Spleen (tissue), 13 donors: ENCODE results near the gene CCDC59. TPM values are rescaled to one million over a fixed set of nuclear protein-coding genes. Genes with fewer than 3 reads are reported as not detected.

ENCODE experiments used
- DNase-seq: peaks from one replicate; pipeline ENCODE4 v3.0.0-alpha.2; 2020
- H3K27ac ChIP-seq, 8 donors: fragments of 200-600 bp; sonication (generic) in 7 of 8; 1 replicate in 4 of 8; 2 replicates in 4 of 8; pipeline versions ENCODE4 v1.5.0 to v1.8.0; 2016 to 2021; ENCODE audit warnings: inconsistent platforms in 4 of 8, mild to moderate bottlenecking in 4 of 8, moderate library complexity in 1 of 8
- H3K27me3 ChIP-seq, 7 donors: fragments of 200-600 bp; sonication (generic) in 6 of 7; replicated peaks in 1 of 7; 1 replicate in 4 of 7; 2 replicates in 3 of 7; pipeline versions ENCODE4 v1.5.0 to v1.8.0; 2016 to 2021; ENCODE audit warnings: inconsistent platforms in 3 of 7, mild to moderate bottlenecking in 1 of 7
- H3K36me3 ChIP-seq, 6 donors: fragments of 200-600 bp; sonication (generic) in 5 of 6; 1 replicate in 4 of 6; 2 replicates in 2 of 6; pipeline versions ENCODE4 v1.5.0 to v1.8.0; 2016 to 2021; ENCODE audit warnings: inconsistent platforms in 2 of 6
- H3K4me1 ChIP-seq, 6 donors: fragments of 200-600 bp; sonication (generic) in 5 of 6; 1 replicate in 3 of 6; 2 replicates in 3 of 6; pipeline versions ENCODE4 v1.5.0 to v1.8.0; 2016 to 2021; ENCODE audit warnings: inconsistent platforms in 3 of 6
- H3K4me3 ChIP-seq, 8 donors: fragments of 200-600 bp; sonication (generic) in 7 of 8; 1 replicate in 4 of 8; 2 replicates in 4 of 8; pipeline versions ENCODE4 v1.5.0 to v1.8.0; 2016 to 2021; ENCODE audit warnings: inconsistent platforms in 4 of 8, mild to moderate bottlenecking in 4 of 8, moderate library complexity in 2 of 8
- H3K9me3 ChIP-seq, 8 donors: fragments of 200-600 bp; sonication (generic) in 7 of 8; 1 replicate in 4 of 8; 2 replicates in 4 of 8; pipeline versions ENCODE4 v1.5.0 to v1.8.0; 2016 to 2021; ENCODE audit warnings: inconsistent platforms in 4 of 8
- CTCF ChIP-seq, 11 experiments: fragments of 200-600 bp in 7 of 11; fragments of 450-650 bp in 4 of 11; sonication (generic) in 4 of 11; IDR thresholded peaks in 8 of 11; conservative IDR thresholded peaks in 3 of 11; 1 replicate in 7 of 11; 2 replicates in 4 of 11; pipeline versions ENCODE4 v1.4.0 to v1.8.0; 2016 to 2021; ENCODE audit warnings: antibody characterized with exemption in 11 of 11, inconsistent platforms in 4 of 11, mild to moderate bottlenecking in 1 of 11
- POLR2A ChIP-seq, 3 donors: fragments of 450-650 bp; IDR thresholded peaks; one replicate each; pipeline ENCODE4 v1.5.1; 2017; ENCODE audit warnings: antibody characterized with exemption in 3 of 3, mild to moderate bottlenecking in 1 of 3
- POLR2AphosphoS5 ChIP-seq, 3 donors: sonication (generic); formaldehyde crosslinking; IDR thresholded peaks; one replicate each; pipeline ENCODE4 v1.5.1; 2017; ENCODE audit warnings: antibody characterized with exemption in 3 of 3
- WGBS, 5 donors: extraction: QIAGEN DNeasy Blood & Tissue Kit in 3 of 5; methylation state at CpG; one replicate each; pipeline versions ENCODE4 v1.1.5 to v1.1.7; 2013 to 2018; 5-methylcytosine and 5-hydroxymethylcytosine counted together
- intact Hi-C: fragments of 100-400 bp; cut with DNase I; formaldehyde crosslinking; loops from one replicate; pipeline ENCODE4 v1.15.0; 2023; ENCODE audit warnings: low total_unique reads
- long read RNA-seq, 2 donors: transcript quantifications; one replicate each; lab custom pipeline, GENCODE V29; 2026
- polyA plus RNA-seq, 3 donors: library from polyadenylated mRNA; stranded (reverse); fragments of 200-250 nt; gene quantifications; one replicate each; pipeline ENCODE4 v1.2.1, GENCODE V29; 2013
- total RNA-seq, 7 donors: library from RNA; depleted of rRNA in 3 of 7; stranded (reverse); fragments of >200 nt in 3 of 7; fragmentation: NEBNext Ultra II Directional in 4 of 7; extraction: Animal tissue kit (Norgen Biotek cat#: 25700) in 4 of 7; gene quantifications; one replicate each; pipeline versions ENCODE4 v1.1.0 to v1.2.1, GENCODE V29; 2016 to 2021
- donor health status: healthy with polysubstance abuse.
- donor health status: DM: no; HTN: no; CAD: no; lungs with moderate emphysema.
- donor health status: DM: no; HTN: no; CAD: no.
- donor health status: Bipolar disorder and iron deficiency.
- donor health status: healthy.
- donor health status: DM: no; HTN: no; CAD: no.
- donor health status: DM: yes; HTN: yes; CAD: no.

The CCDC59 gene
- 10 to 100 TPM; 28.0 to 55.1 (median 35.2) TPM for total RNA-seq
- polyA plus RNA-seq = 10 to 100 TPM; 47.0 to 59.0 (median 53.4) TPM
- long read RNA-seq, donor 1, partial matches to known transcripts = 0 of 9 reads
- long read RNA-seq, donor 1, other reads (novel, unspliced or antisense) = 0 of 9 reads
- long read RNA-seq, donor 2, partial matches to known transcripts = 0 of 9 reads
- long read RNA-seq, donor 2, other reads (novel, unspliced or antisense) = 0 of 9 reads

GRCh38 chr12:82358200-82359114, at the start of gene CCDC59, which contains the start of gene METTL25:
Gene CCDC59, minus strand, starts transcription at chr12:82358387. Its CDS starts 11 bp downstream, at chr12:82358376.
Gene METTL25, plus strand, starts transcription at chr12:82358529. Its CDS starts 37 bp downstream, at chr12:82358566.
- H3K9me3 ChIP-seq = no peaks in the 10 kb centered on the region
- peak in 10 of 11 experiments; percentile 96 to 100 (median 99) for TF ChIP-seq CTCF (IDR thresholded peaks at IDR 0.05 in 8 of 11, conservative IDR thresholded peaks at IDR 0.05 in 3 of 11)
- TF ChIP-seq POLR2AphosphoS5 (IDR thresholded peaks at IDR 0.05) = peak; percentile 96 to 98 (median 97)
- peak; percentile 22 to 56 (median 27) for TF ChIP-seq POLR2A (IDR thresholded peaks at IDR 0.05)
- H3K4me1 ChIP-seq = peaks cover 26 to 71% (median 51%) of the 10 kb centered on the region in 6 donors
- H3K36me3 ChIP-seq = peaks cover 0 to 50% (median 29%) of the 10 kb centered on the region in 6 donors
- peak within 1 kb of the TSS; percentile 94 to 98 (median 96) for H3K27ac ChIP-seq
- peak within 1 kb of the TSS; percentile 72 to 95 (median 86) for H3K4me3 ChIP-seq
- H3K27me3 ChIP-seq = no peaks in the 10 kb centered on the region
- peak; percentile 99 for DNase-seq
- 0 to 1% (median 0%) methylated on average over 44 to 61 of the region's 61 CpGs for WGBS, 5 donors
- intact Hi-C loops = loop anchor here (10.0 kb wide), 1 partner anchor 326 kb away; the partner anchor contains the start of gene TMTC2

- intact Hi-C loops = no loop called here
- TF ChIP-seq POLR2A (IDR thresholded peaks at IDR 0.05) (no peak), POLR2AphosphoS5 (IDR thresholded peaks at IDR 0.05) (no peak), CTCF (IDR thresholded peaks at IDR 0.05 in 8 of 11, conservative IDR thresholded peaks at IDR 0.05 in 3 of 11) (no peak)
- WGBS, 5 donors = 68 to 83% (median 76%) methylated on average over 5 of the region's 5 CpGs
- no peak overlapping the region for H3K4me3 ChIP-seq
- H3K27me3 ChIP-seq = no peaks in the 10 kb centered on the region
- no peak for DNase-seq
- H3K36me3 ChIP-seq = peaks cover 0 to 45% (median 2%) of the 10 kb centered on the region in 6 donors
- no peak overlapping the region for H3K27ac ChIP-seq
- no peaks in the 10 kb centered on the region for H3K4me1 ChIP-seq
- H3K9me3 ChIP-seq = no peaks in the 10 kb centered on the region
These were observed 49.3 kb upstream of the CCDC59 start for GRCh38 chr12:82407481-82407880.

- intact Hi-C loops = no loop called here
- Histone ChIP-seq H3K4me1 (no peaks in the 10 kb centered on the region), H3K4me3 (no peak overlapping the region), H3K36me3 (peaks cover 0 to 45% (median 2%) of the 10 kb centered on the region in 6 donors), H3K27me3 (no peaks in the 10 kb centered on the region), H3K27ac (no peak overlapping the region), H3K9me3 (no peaks in the 10 kb centered on the region)
- no peak for TF ChIP-seq POLR2AphosphoS5 (IDR thresholded peaks at IDR 0.05)
- TF ChIP-seq POLR2A (IDR thresholded peaks at IDR 0.05) = no peak
- TF ChIP-seq CTCF (IDR thresholded peaks at IDR 0.05 in 8 of 11, conservative IDR thresholded peaks at IDR 0.05 in 3 of 11) = no peak
- no peak for DNase-seq
- WGBS, 5 donors = 82 to 95% (median 90%) methylated on average over 1 of the region's 1 CpG
These were observed 48.5 kb upstream of the CCDC59 start for GRCh38 chr12:82406651-82407050.
